HL-60 (cell line): ENCODE measurements around the gene NIPA2.

Experiments
- DNase-seq, 2 experiments: peaks; one replicate each; pipeline ENCODE4 v3.0.0-alpha.2; 2010 to 2020; ENCODE audit warnings: low read depth in 1 of 2, low spot score in 1 of 2
- H3K27ac ChIP-seq: fragments of 250-450 bp; sonication (Bioruptor Pico); replicated peaks from 2 replicates; pipeline ENCODE4 v1.5.1; 2020; ENCODE audit warnings: mild to moderate bottlenecking, moderate library complexity
- H3K27me3 ChIP-seq: fragments of 250-450 bp; sonication (Bioruptor Pico); 2 replicates; pipeline ENCODE4 v1.5.1; 2021; ENCODE audit warnings: mild to moderate bottlenecking, moderate library complexity; ENCODE audit not compliant: insufficient read depth, poor library complexity, severe bottlenecking
- H3K4me3 ChIP-seq: replicated peaks from 2 replicates; pipeline ENCODE4 v1.5.1; 2011; ENCODE audit warnings: mild to moderate bottlenecking, control low read depth, low read length; ENCODE audit not compliant: insufficient read depth
- GABPA ChIP-seq: IDR thresholded peaks from 2 replicates; pipeline ENCODE4 v1.6.1; 2012; ENCODE audit warnings: low read depth
- POLR2AphosphoS5 ChIP-seq: IDR thresholded peaks from 2 replicates; pipeline ENCODE4 v1.6.1; 2012; ENCODE audit warnings: low read depth
- SPI1 ChIP-seq: IDR thresholded peaks from 2 replicates; pipeline ENCODE4 v1.6.1; 2012; ENCODE audit warnings: low read depth, mild to moderate bottlenecking, borderline replicate concordance
- TF ChIP-seq, protein P1 (sequence below): IDR thresholded peaks from one replicate; pipeline ENCODE4 v1.5.1; 2011; ENCODE audit warnings: low read length, control low read depth, inconsistent platforms; ENCODE audit not compliant: insufficient read depth
- TF ChIP-seq, protein P2 (sequence below): IDR thresholded peaks from 2 replicates; pipeline ENCODE4 v1.6.1; 2012; ENCODE audit warnings: low read depth; ENCODE audit not compliant: insufficient replicate concordance

The NIPA2 gene

DNA sequence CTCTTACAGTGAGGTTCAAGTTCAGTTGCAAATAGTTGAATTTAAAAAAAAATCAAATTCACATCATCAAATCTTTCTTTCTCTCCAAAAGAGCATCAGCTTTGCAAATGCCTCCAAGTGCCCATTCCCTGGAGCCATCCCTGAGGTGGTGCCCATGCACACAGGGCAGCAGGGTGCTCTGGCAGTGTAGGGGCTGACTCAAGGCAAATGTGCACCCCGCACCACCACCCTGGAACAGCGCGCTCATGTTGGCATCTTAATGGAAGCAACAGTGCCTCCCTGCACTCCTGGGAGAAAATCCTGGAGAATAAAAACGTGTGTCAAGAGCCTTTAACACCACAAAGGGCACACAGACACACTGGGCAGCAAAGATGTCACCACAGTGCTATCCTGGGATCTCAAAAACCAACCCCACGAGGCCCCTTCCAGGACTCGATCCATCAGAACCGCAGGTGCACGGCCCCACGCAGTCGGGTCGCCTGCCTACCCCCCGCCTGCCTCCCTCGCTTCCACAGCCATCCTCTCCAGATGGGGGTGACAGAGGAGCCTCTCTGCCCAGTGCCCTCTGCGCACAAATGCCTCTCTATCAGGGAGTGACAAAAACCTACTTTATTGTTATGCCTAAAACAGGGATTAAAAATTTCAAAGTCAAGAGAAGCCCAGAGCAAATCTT is 50.8 kb downstream of the NIPA2 start:
- no peaks in the 10 kb centered on the region for H3K27me3 ChIP-seq
- no peak overlapping the region for H3K4me3 ChIP-seq
- no peak overlapping the region for H3K27ac ChIP-seq
- no peak for TF ChIP-seq POLR2AphosphoS5
- TF ChIP-seq, protein P1, sequence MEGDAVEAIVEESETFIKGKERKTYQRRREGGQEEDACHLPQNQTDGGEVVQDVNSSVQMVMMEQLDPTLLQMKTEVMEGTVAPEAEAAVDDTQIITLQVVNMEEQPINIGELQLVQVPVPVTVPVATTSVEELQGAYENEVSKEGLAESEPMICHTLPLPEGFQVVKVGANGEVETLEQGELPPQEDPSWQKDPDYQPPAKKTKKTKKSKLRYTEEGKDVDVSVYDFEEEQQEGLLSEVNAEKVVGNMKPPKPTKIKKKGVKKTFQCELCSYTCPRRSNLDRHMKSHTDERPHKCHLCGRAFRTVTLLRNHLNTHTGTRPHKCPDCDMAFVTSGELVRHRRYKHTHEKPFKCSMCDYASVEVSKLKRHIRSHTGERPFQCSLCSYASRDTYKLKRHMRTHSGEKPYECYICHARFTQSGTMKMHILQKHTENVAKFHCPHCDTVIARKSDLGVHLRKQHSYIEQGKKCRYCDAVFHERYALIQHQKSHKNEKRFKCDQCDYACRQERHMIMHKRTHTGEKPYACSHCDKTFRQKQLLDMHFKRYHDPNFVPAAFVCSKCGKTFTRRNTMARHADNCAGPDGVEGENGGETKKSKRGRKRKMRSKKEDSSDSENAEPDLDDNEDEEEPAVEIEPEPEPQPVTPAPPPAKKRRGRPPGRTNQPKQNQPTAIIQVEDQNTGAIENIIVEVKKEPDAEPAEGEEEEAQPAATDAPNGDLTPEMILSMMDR: no peak
- no peak for DNase-seq

DNA sequence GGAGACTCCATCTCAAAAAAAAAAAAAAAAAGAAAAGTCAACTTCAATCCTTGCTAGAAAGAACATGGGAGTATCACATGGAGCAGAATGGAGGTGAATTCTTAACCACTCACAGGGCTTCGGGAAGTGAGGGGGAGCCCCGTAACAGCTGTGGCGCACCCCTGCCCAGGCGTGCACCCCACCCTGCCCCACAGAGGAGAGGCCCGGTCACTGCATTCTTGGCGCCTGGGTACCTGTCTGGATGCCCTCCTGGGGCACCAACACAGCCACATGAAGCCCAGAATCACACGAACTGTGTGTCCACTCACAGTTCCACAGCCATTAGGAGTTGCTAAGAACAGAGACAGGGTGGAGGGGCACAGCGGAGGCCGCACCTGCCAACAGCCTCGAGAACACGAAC is 51.8 kb downstream of the NIPA2 start:
- Histone ChIP-seq H3K27me3 (no peaks in the 10 kb centered on the region), H3K4me3 (no peak overlapping the region), H3K27ac (no peak overlapping the region)
- no peak for DNase-seq
- TF ChIP-seq SPI1 (no peak), GABPA (no peak), POLR2AphosphoS5 (no peak)
- TF ChIP-seq, protein P1: no peak
- TF ChIP-seq, protein P2, sequence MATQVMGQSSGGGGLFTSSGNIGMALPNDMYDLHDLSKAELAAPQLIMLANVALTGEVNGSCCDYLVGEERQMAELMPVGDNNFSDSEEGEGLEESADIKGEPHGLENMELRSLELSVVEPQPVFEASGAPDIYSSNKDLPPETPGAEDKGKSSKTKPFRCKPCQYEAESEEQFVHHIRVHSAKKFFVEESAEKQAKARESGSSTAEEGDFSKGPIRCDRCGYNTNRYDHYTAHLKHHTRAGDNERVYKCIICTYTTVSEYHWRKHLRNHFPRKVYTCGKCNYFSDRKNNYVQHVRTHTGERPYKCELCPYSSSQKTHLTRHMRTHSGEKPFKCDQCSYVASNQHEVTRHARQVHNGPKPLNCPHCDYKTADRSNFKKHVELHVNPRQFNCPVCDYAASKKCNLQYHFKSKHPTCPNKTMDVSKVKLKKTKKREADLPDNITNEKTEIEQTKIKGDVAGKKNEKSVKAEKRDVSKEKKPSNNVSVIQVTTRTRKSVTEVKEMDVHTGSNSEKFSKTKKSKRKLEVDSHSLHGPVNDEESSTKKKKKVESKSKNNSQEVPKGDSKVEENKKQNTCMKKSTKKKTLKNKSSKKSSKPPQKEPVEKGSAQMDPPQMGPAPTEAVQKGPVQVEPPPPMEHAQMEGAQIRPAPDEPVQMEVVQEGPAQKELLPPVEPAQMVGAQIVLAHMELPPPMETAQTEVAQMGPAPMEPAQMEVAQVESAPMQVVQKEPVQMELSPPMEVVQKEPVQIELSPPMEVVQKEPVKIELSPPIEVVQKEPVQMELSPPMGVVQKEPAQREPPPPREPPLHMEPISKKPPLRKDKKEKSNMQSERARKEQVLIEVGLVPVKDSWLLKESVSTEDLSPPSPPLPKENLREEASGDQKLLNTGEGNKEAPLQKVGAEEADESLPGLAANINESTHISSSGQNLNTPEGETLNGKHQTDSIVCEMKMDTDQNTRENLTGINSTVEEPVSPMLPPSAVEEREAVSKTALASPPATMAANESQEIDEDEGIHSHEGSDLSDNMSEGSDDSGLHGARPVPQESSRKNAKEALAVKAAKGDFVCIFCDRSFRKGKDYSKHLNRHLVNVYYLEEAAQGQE: no peak

GRCh38 chr15:22891426-22892210 is 53.2 kb downstream of the NIPA2 start:
- TF ChIP-seq POLR2AphosphoS5: no peak
- TF ChIP-seq GABPA: no peak
- TF ChIP-seq, protein P1: no peak
- no peak for TF ChIP-seq SPI1
- TF ChIP-seq, protein P2: no peak
- no peak overlapping the region for H3K4me3 ChIP-seq
- H3K27me3 ChIP-seq: no peaks in the 10 kb centered on the region
- DNase-seq: no peak
- H3K27ac ChIP-seq: no peak overlapping the region
